GM12878 (cell line): Measurements from ENCODE around the gene GPC6. TPM values are rescaled to one million over a fixed set of nuclear protein-coding genes. Genes with fewer than 3 reads are reported as not detected.

ENCODE experiments used
- ATAC-seq: fragments of 200-7000 bp; cut with Tn5 transposase; 3 replicates; pipeline ENCODE4 v1.9.1; 2020; ENCODE audit warnings: mild to moderate bottlenecking, moderate library complexity
- BruUV-seq: library from RNA; stranded (reverse); fragments of 400-500 nt; replicated peaks from 2 replicates; lab custom pipeline; 2021; lab: Mats Ljungman, UMichigan
- CTCF ChIA-PET: fragments of 300-600 bp; sonication (Branson Sonifier 250); formaldehyde crosslinking; extraction: SDS; loops from one replicate; lab custom pipeline; 2021; ENCODE audit warnings: inconsistent platforms; lab: Yijun Ruan, JAX
- POLR2A ChIA-PET: fragments of 350-600 bp; formaldehyde crosslinking; extraction: SDS; loops from one replicate; lab custom pipeline; 2021; ENCODE audit warnings: inconsistent platforms; lab: Charles Lee
- RAD21 ChIA-PET: fragments of 300-600 bp; sonication (Branson Sonifier 250); formaldehyde crosslinking; loops from one replicate; lab custom pipeline; 2023; ENCODE audit warnings: antibody characterized with exemption; ENCODE audit not compliant: unreplicated experiment; lab: Charles Lee
- SMC1A ChIA-PET: fragments of 300-600 bp; sonication (Branson Sonifier 250); formaldehyde crosslinking; loops from one replicate; lab custom pipeline; 2023; ENCODE audit not compliant: unreplicated experiment, uncharacterized antibody; lab: Charles Lee
- DNase-seq: peaks from one replicate; pipeline ENCODE4 v3.0.0-alpha.2; 2011; ENCODE audit warnings: low read depth, low spot score
- FAIRE-seq: peaks from 3 replicates; lab custom pipeline; 2011; peaks lifted over from hg19 to GRCh38; lab: Jason Lieb, UNC
- H2AFZ ChIP-seq: 2 replicates; pipeline ENCODE4 v1.6.0; 2011; ENCODE audit warnings: low read depth, low read length, control low read depth; ENCODE audit not compliant: control insufficient read depth
- H3K27ac ChIP-seq: 2 replicates; pipeline ENCODE4 v1.5.1; 2011; ENCODE audit warnings: control low read depth; ENCODE audit not compliant: control insufficient read depth, insufficient read depth
- H3K27me3 ChIP-seq, 2 experiments: replicated peaks in 1 of 2; 2 replicates each; pipeline versions ENCODE4 v1.6.0 to v1.6.1; 2011; ENCODE audit warnings: low read length in 1 of 2; ENCODE audit not compliant: control insufficient read depth in 2 of 2, insufficient read depth in 2 of 2
- H3K36me3 ChIP-seq, 2 experiments: 2 replicates each; pipeline ENCODE4 v1.5.1; 2011; ENCODE audit warnings: low read length in 1 of 2; ENCODE audit not compliant: control insufficient read depth in 2 of 2, insufficient read depth in 2 of 2
- H3K4me1 ChIP-seq: 2 replicates; pipeline ENCODE4 v1.6.1; 2011; ENCODE audit warnings: mild to moderate bottlenecking, low read length, moderate library complexity, mixed read lengths; ENCODE audit not compliant: control insufficient read depth, insufficient read depth
- H3K4me2 ChIP-seq: 2 replicates; pipeline ENCODE4 v1.6.0; 2011; ENCODE audit warnings: control low read depth; ENCODE audit not compliant: control insufficient read depth, insufficient read depth
- H3K4me3 ChIP-seq: fragments of 200-600 bp; sonication (generic); 2 replicates; pipeline ENCODE4 v1.5.1; 2016
- H3K79me2 ChIP-seq: 2 replicates; pipeline ENCODE4 v1.6.0; 2011; ENCODE audit warnings: low read length; ENCODE audit not compliant: control insufficient read depth, insufficient read depth
- H3K9ac ChIP-seq: 2 replicates; pipeline ENCODE4 v1.8.0; 2011; ENCODE audit warnings: low read length, control low read depth, mixed read lengths; ENCODE audit not compliant: control insufficient read depth, insufficient read depth
- H3K9me3 ChIP-seq: replicated peaks from 3 replicates; pipeline ENCODE4 v1.5.1; 2011; ENCODE audit warnings: mild to moderate bottlenecking, low read length; ENCODE audit not compliant: control insufficient read depth, insufficient read depth
- H4K20me1 ChIP-seq: 2 replicates; pipeline ENCODE4 v1.6.0; 2011; ENCODE audit not compliant: control insufficient read depth, insufficient read depth
- ELK1 ChIP-seq: IDR thresholded peaks from 2 replicates; pipeline ENCODE4 v1.6.1; 2012; ENCODE audit warnings: low read depth, low read length, improper control_type of control experiment
- HDAC6 ChIP-seq: fragments of 200-600 bp; sonication (generic); IDR thresholded peaks from one replicate; pipeline ENCODE4 v1.8.0; 2017; ENCODE audit warnings: antibody characterized with exemption; ENCODE audit not compliant: unreplicated experiment
- PKNOX1 ChIP-seq: fragments of 450-650 bp; IDR thresholded peaks from 2 replicates; pipeline ENCODE4 v1.6.1; 2016; ENCODE audit warnings: mild to moderate bottlenecking
- POLR2AphosphoS2 ChIP-seq: IDR thresholded peaks from 2 replicates; pipeline ENCODE4 v1.6.1; 2011; ENCODE audit warnings: low read depth, mild to moderate bottlenecking, low read length, improper control_type of control experiment, moderate library complexity
- POLR2AphosphoS5 ChIP-seq: IDR thresholded peaks from 2 replicates; pipeline ENCODE4 v1.6.1; 2011; ENCODE audit warnings: mild to moderate bottlenecking, low read length, inconsistent platforms
- SREBF1 ChIP-seq: IDR thresholded peaks from 2 replicates; pipeline ENCODE4 v1.6.1; 2012; ENCODE audit warnings: mild to moderate bottlenecking, low read length
- WGBS: methylation state at CpG from one replicate; pipeline ENCODE4 v1.1.6; 2016; ENCODE audit warnings: low lambda C conversion rate; ENCODE audit not compliant: insufficient replicate concordance, insufficient coverage; ENCODE audit errors: missing lambda C conversion rate; 5-methylcytosine and 5-hydroxymethylcytosine counted together
- in situ Hi-C: fragments of 300-500 bp; cut with MboI; formaldehyde crosslinking; loops from 9 replicates; pipeline ENCODE4 v1.14.3; 2018; ENCODE audit warnings: mixed read lengths
- intact Hi-C: fragments of 100-400 bp; cut with micrococcal nuclease; formaldehyde crosslinking; loops from one replicate; pipeline ENCODE4 v1.14.2; 2022; ENCODE audit not compliant: unreplicated experiment
- polyA plus RNA-seq, 11 experiments: library from polyadenylated mRNA; depleted of rRNA in 4 of 11; unstranded in 6 of 11; stranded (reverse) in 5 of 11; fragments of >200 nt; fragmentation: Nextera tagmentation in 4 of 11; fragmentation: Illumina TruSeq in 1 of 11; extraction: Ambion mirVana in 4 of 11; extraction: Trizol in 1 of 11; gene quantifications; 1 replicate in 1 of 11; 2 replicates in 10 of 11; pipeline versions ENCODE4 v1.2.1 to v1.2.3, GENCODE V29; 2011 to 2016; ENCODE audit warnings: inconsistent platforms in 2 of 11, missing spikeins in 2 of 11, low read depth in 1 of 11
- total RNA-seq, 4 experiments: library from RNA; depleted of rRNA in 3 of 4; stranded (reverse); fragments of >200 nt in 3 of 4; fragmentation: Illumina TruSeq in 1 of 4; extraction: Trizol in 1 of 4; gene quantifications; 2 replicates each; pipeline versions ENCODE4 v1.2.1 to v1.2.3, GENCODE V29; 2013 to 2021

GPC6 gene
- total and polyA plus RNA-seq, 10 of the 15 experiments (the other 5 are each of a cell fraction or from before 2014, with no cell fraction given), result 0.03 to 0.04 (median 0.03) TPM; not detected in 7

- 0% methylated on average over 2 of the region's 2 CpGs for WGBS
- no peaks in the 10 kb centered on the region for H3K9me3 ChIP-seq
- DNase-seq (no peak), FAIRE-seq (no peak), ATAC-seq (no peak)
- SMC1A ChIA-PET, result no interaction called here
- no peak overlapping the region for H3K27ac ChIP-seq
- H2AFZ ChIP-seq, result no peak overlapping the region
- H3K36me3 ChIP-seq, result no peaks in the 10 kb centered on the region
- POLR2A ChIA-PET, result no interaction called here
- no peaks in the 10 kb centered on the region for H3K4me1 ChIP-seq
- RAD21 ChIA-PET, result no interaction called here
- intact Hi-C loops (no loop called here), in situ Hi-C loops (no loop called here)
- H4K20me1 ChIP-seq, result no peaks in the 10 kb centered on the region
- no peaks in the 10 kb centered on the region for H3K79me2 ChIP-seq
- no peaks in the 10 kb centered on the region for H3K27me3 ChIP-seq
- CTCF ChIA-PET, result interaction anchor here (1.0 kb wide), 1 partner anchor 12 kb away, joined by 3 read pairs; no protein-coding TSS in a partner anchor
- no peak for TF ChIP-seq POLR2AphosphoS5
- no peak for TF ChIP-seq SREBF1
- no peak for TF ChIP-seq ELK1
- TF ChIP-seq POLR2AphosphoS2, result no peak
- no peak for TF ChIP-seq HDAC6
- no peak for TF ChIP-seq PKNOX1
- no peak overlapping the region for H3K4me3 ChIP-seq
- H3K9ac ChIP-seq, result no peak overlapping the region
- no TSS peak for BruUV-seq
- H3K4me2 ChIP-seq, result no peak overlapping the region
Measured at GRCh38 chr13:93628136-93628797, 401.7 kb downstream of the GPC6 start.
